Choroid plexus epithelial cell (primary cell): Measurements from ENCODE around the gene TMPRSS4.

Experiments used
- DNase-seq: peaks from one replicate; pipeline ENCODE4 v3.0.0-alpha.2; 2010; ENCODE audit warnings: low read depth
- H3K4me3 ChIP-seq: 2 replicates; pipeline ENCODE4 v1.5.1; 2011; ENCODE audit warnings: low read depth, mild to moderate bottlenecking, control low read depth, low read length, moderate library complexity
- TF ChIP-seq, protein P1 (sequence below): conservative IDR thresholded peaks from 2 replicates; pipeline ENCODE4 v1.5.1; 2011; ENCODE audit warnings: low read depth, mild to moderate bottlenecking, control low read depth, inconsistent platforms, low read length, moderate library complexity

The TMPRSS4 gene

DNA sequence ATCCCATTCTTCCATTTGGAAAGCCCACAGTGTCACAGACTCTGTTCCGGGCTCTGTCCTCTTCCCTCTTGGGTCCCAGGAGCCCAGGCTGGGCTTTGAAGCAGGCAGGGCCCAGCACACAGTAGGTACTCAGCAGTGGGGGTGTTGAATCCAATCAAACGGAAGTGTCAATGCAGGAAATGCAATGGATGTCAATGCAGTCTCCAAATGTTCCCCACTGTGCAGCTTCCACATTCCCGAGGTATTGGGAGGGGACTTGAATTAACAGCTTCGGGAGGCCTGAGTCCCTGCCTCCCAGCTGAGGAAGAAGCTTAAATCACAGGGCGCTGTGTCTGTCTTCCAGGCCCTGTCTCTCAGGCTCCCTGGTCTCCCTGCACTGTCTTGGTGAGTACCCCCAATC is 31.6 kb downstream of the TMPRSS4 start:
- TF ChIP-seq, protein P1, sequence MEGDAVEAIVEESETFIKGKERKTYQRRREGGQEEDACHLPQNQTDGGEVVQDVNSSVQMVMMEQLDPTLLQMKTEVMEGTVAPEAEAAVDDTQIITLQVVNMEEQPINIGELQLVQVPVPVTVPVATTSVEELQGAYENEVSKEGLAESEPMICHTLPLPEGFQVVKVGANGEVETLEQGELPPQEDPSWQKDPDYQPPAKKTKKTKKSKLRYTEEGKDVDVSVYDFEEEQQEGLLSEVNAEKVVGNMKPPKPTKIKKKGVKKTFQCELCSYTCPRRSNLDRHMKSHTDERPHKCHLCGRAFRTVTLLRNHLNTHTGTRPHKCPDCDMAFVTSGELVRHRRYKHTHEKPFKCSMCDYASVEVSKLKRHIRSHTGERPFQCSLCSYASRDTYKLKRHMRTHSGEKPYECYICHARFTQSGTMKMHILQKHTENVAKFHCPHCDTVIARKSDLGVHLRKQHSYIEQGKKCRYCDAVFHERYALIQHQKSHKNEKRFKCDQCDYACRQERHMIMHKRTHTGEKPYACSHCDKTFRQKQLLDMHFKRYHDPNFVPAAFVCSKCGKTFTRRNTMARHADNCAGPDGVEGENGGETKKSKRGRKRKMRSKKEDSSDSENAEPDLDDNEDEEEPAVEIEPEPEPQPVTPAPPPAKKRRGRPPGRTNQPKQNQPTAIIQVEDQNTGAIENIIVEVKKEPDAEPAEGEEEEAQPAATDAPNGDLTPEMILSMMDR = no peak
- DNase-seq = no peak
- no peak overlapping the region for H3K4me3 ChIP-seq

DNA sequence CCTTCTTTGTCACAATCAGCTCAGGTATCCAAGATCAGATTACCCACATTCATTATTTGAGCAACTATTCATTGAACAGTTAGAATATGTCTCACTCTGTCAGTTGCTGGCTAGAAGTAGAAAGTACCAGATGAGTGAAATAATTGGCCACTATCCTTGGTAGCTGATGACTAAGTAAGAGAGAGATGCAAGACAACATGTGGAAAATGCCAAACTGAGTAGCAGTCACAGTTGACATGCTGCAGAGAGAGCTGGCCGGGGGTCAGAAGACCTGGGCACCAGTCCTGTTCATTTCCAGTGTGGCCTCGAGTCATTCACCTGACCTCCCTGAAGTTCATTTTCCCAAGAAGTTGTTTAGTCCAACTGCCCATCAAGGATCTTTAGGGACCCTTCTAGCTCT is 32.4 kb downstream of the TMPRSS4 start:
- peak; percentile 13 for DNase-seq
- H3K4me3 ChIP-seq = no peak overlapping the region
- TF ChIP-seq, protein P1 = no peak

DNA sequence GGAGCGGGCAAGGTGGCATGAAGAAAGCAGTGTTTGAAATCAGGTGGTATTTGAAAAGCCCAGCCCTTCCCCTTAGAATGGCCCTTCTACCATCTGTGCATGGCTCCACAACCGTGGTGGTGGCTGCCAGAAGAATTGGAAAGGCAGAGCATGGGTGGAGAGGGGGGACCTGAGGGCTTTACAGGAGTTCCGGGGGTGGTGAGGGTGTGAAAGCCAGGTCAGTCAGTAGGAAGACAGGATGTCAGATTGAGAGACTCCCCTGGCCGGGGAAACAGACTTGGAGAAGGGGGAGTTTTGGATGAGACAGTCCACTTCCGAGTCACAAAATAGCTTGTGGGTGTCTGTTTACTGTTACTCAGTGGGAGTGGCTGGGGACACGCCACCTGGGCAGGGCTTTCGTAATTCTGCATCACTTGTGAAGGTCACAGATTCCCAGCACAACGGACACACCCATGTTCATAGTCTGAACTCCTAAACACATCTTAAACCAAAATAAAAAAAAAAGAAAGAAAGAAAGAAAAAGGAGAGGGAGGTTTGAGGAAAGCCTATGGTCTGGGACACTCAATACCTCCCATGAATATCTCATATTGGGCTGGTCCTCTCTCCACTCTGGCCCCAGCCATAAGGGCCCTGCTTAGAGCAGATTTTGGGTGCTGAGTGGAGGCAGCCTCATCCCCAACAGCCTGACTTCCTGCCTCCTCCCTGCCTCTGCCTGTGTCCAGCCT is 34.3 kb downstream of the TMPRSS4 start:
- no peak for DNase-seq
- TF ChIP-seq, protein P1 = no peak
- H3K4me3 ChIP-seq = no peak overlapping the region

DNA sequence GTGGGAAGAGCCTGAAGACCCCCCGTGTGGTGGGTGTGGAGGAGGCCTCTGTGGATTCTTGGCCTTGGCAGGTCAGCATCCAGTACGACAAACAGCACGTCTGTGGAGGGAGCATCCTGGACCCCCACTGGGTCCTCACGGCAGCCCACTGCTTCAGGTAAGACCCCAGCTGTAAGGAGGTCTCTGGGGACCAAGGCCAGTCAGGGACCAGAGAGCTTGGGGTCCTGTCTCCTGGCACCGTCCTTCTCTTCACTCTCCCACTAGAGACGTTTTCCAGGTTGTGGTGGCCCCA is 34.8 kb downstream of the TMPRSS4 start:
- DNase-seq = no peak
- no peak overlapping the region for H3K4me3 ChIP-seq
- TF ChIP-seq, protein P1 = no peak

DNA sequence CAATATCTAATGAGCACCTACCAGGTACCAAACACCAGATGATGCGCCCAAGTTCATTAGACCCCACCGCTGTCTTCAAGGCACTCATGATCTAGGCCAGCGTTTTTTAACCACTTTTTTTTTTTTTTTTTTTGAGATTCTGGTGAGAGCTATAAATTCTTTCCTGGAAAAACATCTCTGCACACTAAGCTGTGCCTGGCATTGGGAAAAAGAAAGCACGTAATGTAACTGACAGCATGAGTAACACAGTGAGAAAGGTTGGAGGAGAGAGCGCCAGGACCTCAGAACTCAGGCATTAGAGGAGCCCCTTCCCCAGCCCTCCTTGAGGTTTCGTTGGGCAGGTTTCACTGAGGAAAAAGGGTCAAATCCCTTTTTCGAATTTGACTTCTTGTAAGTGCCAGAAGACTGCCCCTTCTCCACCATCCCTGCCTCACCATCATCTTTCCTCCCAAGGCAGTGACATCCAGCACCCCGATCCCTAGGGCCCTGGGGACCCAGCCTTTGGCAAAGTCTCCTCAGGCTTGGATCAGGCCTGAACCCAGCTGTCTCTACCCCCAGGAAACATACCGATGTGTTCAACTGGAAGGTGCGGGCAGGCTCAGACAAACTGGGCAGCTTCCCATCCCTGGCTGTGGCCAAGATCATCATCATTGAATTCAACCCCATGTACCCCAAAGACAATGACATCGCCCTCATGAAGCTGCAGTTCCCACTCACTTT is 36.0 kb downstream of the TMPRSS4 start:
- TF ChIP-seq, protein P1 = no peak
- no peak overlapping the region for H3K4me3 ChIP-seq
- DNase-seq = no peak

DNA sequence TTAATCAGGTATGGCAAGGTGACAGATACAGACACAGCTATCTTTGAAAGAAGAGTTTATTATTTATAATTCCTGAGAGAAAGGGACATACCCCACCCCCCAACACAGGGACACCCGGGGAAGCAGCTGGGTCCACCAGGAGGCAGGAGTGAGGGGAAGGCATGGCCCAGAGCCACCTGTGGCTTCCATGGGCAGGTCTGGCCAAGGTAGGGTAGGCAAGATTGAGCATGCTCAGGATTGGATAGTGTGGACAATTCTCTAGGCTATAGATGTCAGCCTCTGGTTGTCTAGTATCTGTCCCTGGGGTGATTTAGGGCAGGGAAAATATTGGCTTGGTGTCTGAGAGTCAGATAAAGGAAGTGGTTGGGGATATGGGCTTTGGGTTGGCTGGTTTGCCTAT is 37.4 kb downstream of the TMPRSS4 start:
- no peak overlapping the region for H3K4me3 ChIP-seq
- no peak for DNase-seq
- TF ChIP-seq, protein P1 = no peak

DNA sequence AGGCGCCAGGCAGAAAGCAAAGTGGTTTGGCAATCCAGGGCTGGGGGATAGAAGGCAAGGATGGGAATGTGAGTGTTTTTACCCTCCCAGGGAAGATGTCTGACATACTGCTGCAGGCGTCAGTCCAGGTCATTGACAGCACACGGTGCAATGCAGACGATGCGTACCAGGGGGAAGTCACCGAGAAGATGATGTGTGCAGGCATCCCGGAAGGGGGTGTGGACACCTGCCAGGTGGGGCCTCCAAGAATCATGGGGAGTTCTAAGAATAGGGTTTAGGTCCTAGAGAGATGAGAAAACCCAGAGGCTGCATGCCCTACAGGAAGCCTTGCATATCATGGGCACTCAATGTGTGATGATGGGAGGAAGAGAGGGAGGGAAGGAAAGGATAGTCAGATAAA is 38.2 kb downstream of the TMPRSS4 start:
- DNase-seq = no peak
- TF ChIP-seq, protein P1 = no peak
- no peak overlapping the region for H3K4me3 ChIP-seq
